Activated CD4-positive, alpha-beta T cell treated with anti-CD3 and anti-CD28 coated beads for 4 hours (primary cell): ENCODE results near the gene PDK1.

Experiments
- DNase-seq, 2 donors: peaks; one replicate each; pipeline ENCODE4 v3.0.0-alpha.2; 2020

Gene PDK1

GRCh38 chr2:172655091-172655837, 99.4 kb downstream of the PDK1 start:
- DNase-seq = no peak

GRCh38 chr2:172655838-172656573, 100.1 kb downstream of the PDK1 start:
- no peak for DNase-seq
